A673 (cell line): ENCODE measurements around the gene MAP2K5. TPM values are rescaled to one million over a fixed set of nuclear protein-coding genes. Genes with fewer than 3 reads are reported as not detected.

Source experiments
- BruUV-seq: library from RNA; stranded (reverse); fragments of 400-500 nt; replicated peaks from 2 replicates; lab custom pipeline; 2021; lab: Mats Ljungman, UMichigan
- CTCF ChIA-PET: fragments of 300-600 bp; sonication (Branson Sonifier 250); formaldehyde crosslinking; loops from one replicate; lab custom pipeline; 2022; ENCODE audit warnings: antibody characterized with exemption; lab: Charles Lee
- POLR2A ChIA-PET: fragments of 300-600 bp; sonication (Branson Sonifier 250); formaldehyde crosslinking; loops from one replicate; lab custom pipeline; 2022; ENCODE audit warnings: antibody characterized with exemption; ENCODE audit not compliant: low non-redundant PET; lab: Charles Lee
- DNase-seq: peaks from one replicate; pipeline ENCODE4 v3.0.0-alpha.2; 2015; ENCODE audit warnings: low spot score
- H3K27ac ChIP-seq: fragments of 200-600 bp; sonication (generic); 2 replicates; pipeline ENCODE4 v1.5.1; 2016; ENCODE audit warnings: mixed run types, low read depth, mild to moderate bottlenecking, mixed read lengths, antibody characterized with exemption, low read length; ENCODE audit not compliant: poor library complexity, severe bottlenecking
- H3K27me3 ChIP-seq: fragments of 200-600 bp; sonication (generic); replicated peaks from 2 replicates; pipeline ENCODE4 v1.6.1; 2017; ENCODE audit warnings: mixed run types, low read depth, mild to moderate bottlenecking, mixed read lengths, antibody characterized with exemption, low read length; ENCODE audit not compliant: insufficient read depth, poor library complexity
- H3K36me3 ChIP-seq: fragments of 200-600 bp; sonication (generic); 2 replicates; pipeline ENCODE4 v1.6.1; 2016; ENCODE audit warnings: mixed run types, mild to moderate bottlenecking, mixed read lengths, antibody characterized with exemption, low read length; ENCODE audit not compliant: insufficient read depth, poor library complexity, severe bottlenecking
- H3K4me1 ChIP-seq: fragments of 200-600 bp; sonication (generic); 2 replicates; pipeline ENCODE4 v1.6.1; 2017; ENCODE audit warnings: mixed run types, mild to moderate bottlenecking, mixed read lengths, antibody characterized with exemption, low read length; ENCODE audit not compliant: insufficient read depth, poor library complexity, severe bottlenecking
- H3K4me3 ChIP-seq: fragments of 200-600 bp; sonication (generic); 2 replicates; pipeline ENCODE4 v1.5.1; 2016; ENCODE audit warnings: low read depth, mixed run types, mild to moderate bottlenecking, mixed read lengths, low read length; ENCODE audit not compliant: poor library complexity, severe bottlenecking
- H3K9me3 ChIP-seq: fragments of 200-600 bp; sonication (generic); 2 replicates; pipeline ENCODE4 v1.6.1; 2016; ENCODE audit warnings: mixed run types, low read depth, mild to moderate bottlenecking, mixed read lengths, antibody characterized with exemption, low read length; ENCODE audit not compliant: poor library complexity, severe bottlenecking
- EZH2 ChIP-seq: fragments of 200-600 bp; sonication (generic); IDR thresholded peaks from 2 replicates; pipeline ENCODE4 v1.6.1; 2017; ENCODE audit warnings: borderline replicate concordance, low read depth, mild to moderate bottlenecking, mixed read lengths, antibody characterized with exemption, low read length; ENCODE audit not compliant: poor library complexity, severe bottlenecking
- intact Hi-C: fragments of 100-400 bp; cut with micrococcal nuclease; formaldehyde crosslinking; loops from one replicate; pipeline ENCODE4 v1.10.0; 2022; ENCODE audit not compliant: unreplicated experiment
- total RNA-seq: library from RNA; stranded (reverse); gene quantifications from 2 replicates; pipeline ENCODE4 v1.2.3, GENCODE V29; 2021
- TF ChIP-seq, protein P1 (sequence below): fragments of 300-800, 200-600 bp; sonication (generic); conservative IDR thresholded peaks from 2 replicates; pipeline ENCODE4 v1.5.1; 2017; ENCODE audit warnings: low read depth, mild to moderate bottlenecking, antibody characterized with exemption, low read length, moderate library complexity, mixed read lengths

Gene MAP2K5
- total RNA-seq, 1 experiment from 2014 or later: 62.8 TPM

DNA sequence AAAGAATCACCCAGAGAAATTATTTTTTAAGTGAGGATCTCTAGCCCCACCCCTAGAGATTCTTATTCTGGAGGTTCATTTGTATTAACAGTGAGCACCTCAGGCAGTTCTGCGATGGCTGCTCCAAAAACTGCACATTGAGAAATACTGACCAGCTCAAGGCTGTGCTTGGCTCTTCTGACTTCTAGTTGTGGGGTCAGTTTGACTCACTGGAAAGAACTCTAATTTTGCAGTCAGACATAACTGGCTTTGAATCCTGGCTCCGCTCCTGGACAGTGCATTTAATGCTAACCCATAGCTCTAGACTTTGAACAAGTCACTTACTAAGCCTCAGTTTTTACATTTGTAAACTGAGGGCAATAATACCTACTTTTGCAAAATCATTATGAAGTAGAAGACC, 159.2 kb downstream of the MAP2K5 start:
- H3K27ac ChIP-seq: no peak overlapping the region
- no peaks in the 10 kb centered on the region for H3K4me1 ChIP-seq
- no peaks in the 10 kb centered on the region for H3K27me3 ChIP-seq
- BruUV-seq: no TSS peak
- ChIA-PET POLR2A (no interaction called here), CTCF (no interaction called here)
- no peaks in the 10 kb centered on the region for H3K36me3 ChIP-seq
- H3K4me3 ChIP-seq: no peak overlapping the region
- intact Hi-C loops: no loop called here
- no peaks in the 10 kb centered on the region for H3K9me3 ChIP-seq
- TF ChIP-seq, protein P1, sequence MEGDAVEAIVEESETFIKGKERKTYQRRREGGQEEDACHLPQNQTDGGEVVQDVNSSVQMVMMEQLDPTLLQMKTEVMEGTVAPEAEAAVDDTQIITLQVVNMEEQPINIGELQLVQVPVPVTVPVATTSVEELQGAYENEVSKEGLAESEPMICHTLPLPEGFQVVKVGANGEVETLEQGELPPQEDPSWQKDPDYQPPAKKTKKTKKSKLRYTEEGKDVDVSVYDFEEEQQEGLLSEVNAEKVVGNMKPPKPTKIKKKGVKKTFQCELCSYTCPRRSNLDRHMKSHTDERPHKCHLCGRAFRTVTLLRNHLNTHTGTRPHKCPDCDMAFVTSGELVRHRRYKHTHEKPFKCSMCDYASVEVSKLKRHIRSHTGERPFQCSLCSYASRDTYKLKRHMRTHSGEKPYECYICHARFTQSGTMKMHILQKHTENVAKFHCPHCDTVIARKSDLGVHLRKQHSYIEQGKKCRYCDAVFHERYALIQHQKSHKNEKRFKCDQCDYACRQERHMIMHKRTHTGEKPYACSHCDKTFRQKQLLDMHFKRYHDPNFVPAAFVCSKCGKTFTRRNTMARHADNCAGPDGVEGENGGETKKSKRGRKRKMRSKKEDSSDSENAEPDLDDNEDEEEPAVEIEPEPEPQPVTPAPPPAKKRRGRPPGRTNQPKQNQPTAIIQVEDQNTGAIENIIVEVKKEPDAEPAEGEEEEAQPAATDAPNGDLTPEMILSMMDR: no peak
- TF ChIP-seq EZH2: no peak
- no peak for DNase-seq

DNA sequence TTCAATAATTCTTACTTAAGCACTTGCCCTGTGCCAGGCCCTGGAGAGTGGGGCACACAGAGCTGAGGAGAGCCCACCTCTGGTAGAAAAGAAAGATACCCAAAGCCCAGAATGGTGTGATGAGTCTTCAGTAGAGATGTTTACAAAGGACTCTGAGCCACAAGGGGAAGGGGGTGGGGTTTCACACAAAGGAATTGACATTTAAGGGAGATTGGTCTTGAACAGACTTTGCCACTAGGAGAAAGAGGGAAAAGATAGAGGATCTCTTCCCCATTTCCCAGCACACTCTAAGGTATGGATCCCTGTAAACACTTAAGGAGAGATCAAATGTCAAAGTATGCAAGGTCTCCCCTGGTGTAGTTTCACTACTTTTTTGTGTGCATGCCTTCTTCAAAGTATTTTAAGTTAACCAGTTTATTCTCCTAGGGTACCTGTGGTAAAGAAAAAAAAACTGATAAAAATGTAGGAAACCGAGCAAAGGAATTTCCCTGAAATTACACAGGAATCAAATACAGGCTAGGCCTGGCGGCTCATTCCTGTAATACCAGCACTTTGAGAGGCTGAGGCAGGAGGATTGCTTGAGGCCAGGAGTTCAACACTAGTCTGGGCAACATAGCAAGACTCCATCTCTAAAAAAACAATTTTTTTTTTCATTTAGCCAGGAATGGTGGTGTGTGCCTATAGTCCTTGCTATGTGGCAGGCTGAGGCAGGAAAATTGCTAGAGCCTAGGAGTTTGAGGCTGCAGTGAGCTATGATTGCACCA, 165.2 kb downstream of the MAP2K5 start:
- no peaks in the 10 kb centered on the region for H3K9me3 ChIP-seq
- CTCF ChIA-PET: no interaction called here
- TF ChIP-seq, protein P1: no peak
- no peak for TF ChIP-seq EZH2
- no peak overlapping the region for H3K27ac ChIP-seq
- no peak overlapping the region for H3K4me3 ChIP-seq
- H3K27me3 ChIP-seq: no peaks in the 10 kb centered on the region
- DNase-seq: no peak
- POLR2A ChIA-PET: no interaction called here
- H3K36me3 ChIP-seq: no peaks in the 10 kb centered on the region
- no peaks in the 10 kb centered on the region for H3K4me1 ChIP-seq
- intact Hi-C loops: no loop called here
- BruUV-seq: no TSS peak

DNA sequence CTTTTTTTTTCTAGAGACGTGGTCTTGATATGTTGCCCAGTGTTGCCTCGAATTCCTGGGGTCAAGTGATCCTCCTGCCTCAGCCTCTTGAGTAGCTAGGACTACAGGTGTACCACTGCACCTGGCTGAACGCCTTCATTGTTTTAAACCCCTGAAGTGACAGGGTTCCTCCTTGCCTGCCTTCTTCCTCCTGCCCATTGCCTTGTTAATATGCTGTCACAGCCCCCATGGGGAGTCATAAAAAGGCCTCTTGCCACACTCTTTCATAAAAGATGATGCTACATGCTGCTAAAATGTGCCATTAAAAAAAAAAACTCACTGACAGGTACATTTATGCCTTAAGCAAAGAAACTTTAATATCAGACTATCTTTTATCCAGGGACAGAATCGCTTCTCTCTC, 166.0 kb downstream of the MAP2K5 start:
- Histone ChIP-seq H3K4me3 (no peak overlapping the region), H3K27ac (no peak overlapping the region), H3K36me3 (no peaks in the 10 kb centered on the region), H3K27me3 (no peaks in the 10 kb centered on the region), H3K9me3 (no peaks in the 10 kb centered on the region), H3K4me1 (no peaks in the 10 kb centered on the region)
- POLR2A ChIA-PET: no interaction called here
- BruUV-seq: no TSS peak
- CTCF ChIA-PET: no interaction called here
- DNase-seq: no peak
- intact Hi-C loops: no loop called here
- TF ChIP-seq, protein P1: no peak
- no peak for TF ChIP-seq EZH2
